GM18517 (cell line): ENCODE measurements around the gene MYMK.
"Not testable (repeated sequence)": the region's sequence is repeated elsewhere in the genome, so short reads cannot be mapped to it uniquely, and the experiment has no call there.

Experiments used
- ATAC-seq: cut with Tn5 transposase; IDR thresholded peaks from one replicate; pipeline ENCODE4 v1.9.1; 2021; ENCODE audit warnings: mild to moderate bottlenecking, moderate library complexity; ENCODE audit not compliant: unreplicated experiment

The MYMK gene, protein sequence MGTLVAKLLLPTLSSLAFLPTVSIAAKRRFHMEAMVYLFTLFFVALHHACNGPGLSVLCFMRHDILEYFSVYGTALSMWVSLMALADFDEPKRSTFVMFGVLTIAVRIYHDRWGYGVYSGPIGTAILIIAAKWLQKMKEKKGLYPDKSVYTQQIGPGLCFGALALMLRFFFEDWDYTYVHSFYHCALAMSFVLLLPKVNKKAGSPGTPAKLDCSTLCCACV

GRCh38 chr9:133524679-133525228, at the start of gene MYMK:
Gene MYMK, minus strand, starts transcription at chr9:133524959. Its CDS starts 115 bp downstream, at chr9:133524844.
- ATAC-seq: no peak

DNA sequence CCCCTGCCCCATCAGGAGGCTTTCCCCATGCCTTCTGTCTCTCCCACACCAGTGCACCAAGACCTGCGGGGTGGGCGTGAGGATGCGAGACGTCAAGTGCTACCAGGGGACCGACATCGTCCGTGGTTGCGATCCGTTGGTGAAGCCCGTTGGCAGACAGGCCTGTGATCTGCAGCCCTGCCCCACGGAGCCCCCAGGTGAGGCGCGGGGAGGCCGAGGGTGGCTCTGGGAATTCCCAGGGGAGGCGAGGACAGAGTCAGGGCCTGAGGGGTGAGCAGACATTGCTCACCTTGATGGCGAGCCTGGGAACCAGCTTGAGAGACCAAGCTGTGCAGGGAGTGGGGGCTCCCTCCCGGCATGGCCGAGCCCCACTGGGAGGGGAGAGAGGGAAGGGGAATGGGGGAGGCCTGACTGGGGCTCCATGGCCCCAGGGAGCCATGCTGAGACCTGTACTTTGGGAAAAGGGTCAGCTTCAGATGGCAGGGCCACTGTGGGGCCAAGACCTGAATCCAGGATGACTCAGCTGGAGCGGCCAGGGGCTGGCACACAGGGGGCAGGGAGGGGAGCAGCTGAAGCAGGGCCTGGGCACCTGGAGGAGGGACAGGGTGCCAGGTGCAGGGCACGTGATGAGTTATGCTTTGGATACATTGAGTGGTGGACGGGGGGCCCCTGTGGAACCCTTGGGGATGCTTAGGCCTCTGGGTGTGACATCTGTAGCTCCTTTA, 49.2 kb upstream of the MYMK start:
- ATAC-seq: no peak

GRCh38 chr9:133572821-133573361, 48.1 kb upstream of the MYMK start:
- ATAC-seq: no peak

DNA sequence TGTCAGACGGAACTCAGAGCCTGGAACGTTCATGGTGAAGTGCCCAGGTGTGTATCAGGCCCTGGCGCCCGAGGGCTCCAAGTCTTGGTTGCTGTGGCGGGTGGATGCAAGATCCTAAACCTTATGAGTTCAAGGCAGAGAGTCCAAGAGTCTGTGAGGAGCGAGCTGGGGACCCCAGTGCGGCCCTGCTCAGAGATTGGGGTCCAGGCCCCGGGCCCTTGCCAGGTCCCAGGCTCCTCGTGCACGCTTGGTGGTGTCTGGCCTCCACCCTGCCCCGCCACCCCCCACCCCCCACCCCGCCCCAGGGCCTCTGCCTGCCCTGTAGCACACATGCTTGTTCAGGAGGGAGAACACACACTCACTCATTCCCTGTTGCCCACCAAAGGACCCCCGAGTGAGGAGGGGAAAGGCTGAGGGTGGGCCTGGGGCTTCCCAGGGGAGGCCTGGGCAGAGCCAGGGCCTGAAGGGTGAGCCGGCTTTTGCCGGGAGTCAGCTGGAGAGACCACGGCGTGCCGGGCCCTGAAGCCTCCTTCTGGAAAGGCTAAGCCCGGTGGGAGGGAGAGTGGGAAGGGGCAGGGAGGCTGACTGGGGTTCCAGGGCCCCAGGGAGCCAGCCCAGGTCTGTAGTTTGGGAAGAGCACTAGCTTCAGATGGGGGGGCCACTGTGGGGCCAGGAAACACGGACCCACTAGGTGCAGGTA, 47.3 kb upstream of the MYMK start:
- ATAC-seq: no peak

DNA sequence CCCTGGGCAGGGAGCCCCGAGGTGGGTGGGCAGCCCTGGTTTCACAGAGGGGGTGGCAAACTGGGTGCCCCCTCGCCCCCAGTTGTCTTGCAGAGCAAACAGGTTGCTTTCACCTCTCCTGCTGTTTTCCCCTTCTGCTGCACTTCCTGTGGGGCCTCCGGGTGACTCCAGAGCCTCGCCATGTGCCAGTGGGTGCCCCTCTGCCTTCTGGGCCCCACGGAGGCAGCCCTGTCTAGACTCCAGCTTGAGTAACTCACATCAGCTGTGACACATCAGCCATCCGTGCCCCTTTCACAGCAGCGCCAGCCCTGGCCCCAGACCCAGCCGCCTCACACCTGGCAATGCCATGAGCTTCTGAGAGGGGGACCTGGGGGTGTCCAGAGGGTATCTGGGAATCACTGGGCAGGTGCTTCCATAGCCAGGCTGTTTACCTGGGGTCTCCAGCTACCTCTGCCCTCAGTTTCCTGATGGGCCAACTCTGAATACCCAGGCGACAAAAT, 46.7 kb upstream of the MYMK start:
- no peak for ATAC-seq

- ATAC-seq: no peak
Measured at GRCh38 chr9:133570691-133571080, 45.9 kb upstream of the MYMK start.

GRCh38 chr9:133569891-133570690, 45.3 kb upstream of the MYMK start:
- ATAC-seq: no peak

GRCh38 chr9:133569121-133569785, 44.5 kb upstream of the MYMK start:
- ATAC-seq: no peak

DNA sequence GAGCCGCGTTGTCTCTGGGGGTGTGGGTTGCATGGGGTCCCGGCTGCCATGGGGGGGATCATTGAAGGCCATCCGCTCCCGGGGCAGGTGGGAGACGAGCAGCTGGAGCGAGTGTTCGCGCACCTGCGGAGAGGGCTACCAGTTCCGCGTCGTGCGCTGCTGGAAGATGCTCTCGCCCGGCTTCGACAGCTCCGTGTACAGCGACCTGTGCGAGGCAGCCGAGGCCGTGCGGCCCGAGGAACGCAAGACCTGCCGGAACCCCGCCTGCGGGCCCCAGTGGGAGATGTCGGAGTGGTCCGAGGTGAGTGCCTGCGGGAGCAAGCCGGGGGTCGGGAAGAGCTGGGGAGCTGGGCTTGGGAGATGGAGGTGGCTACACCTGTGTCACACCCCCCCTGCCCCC, 43.4 kb upstream of the MYMK start:
- ATAC-seq: no peak

DNA sequence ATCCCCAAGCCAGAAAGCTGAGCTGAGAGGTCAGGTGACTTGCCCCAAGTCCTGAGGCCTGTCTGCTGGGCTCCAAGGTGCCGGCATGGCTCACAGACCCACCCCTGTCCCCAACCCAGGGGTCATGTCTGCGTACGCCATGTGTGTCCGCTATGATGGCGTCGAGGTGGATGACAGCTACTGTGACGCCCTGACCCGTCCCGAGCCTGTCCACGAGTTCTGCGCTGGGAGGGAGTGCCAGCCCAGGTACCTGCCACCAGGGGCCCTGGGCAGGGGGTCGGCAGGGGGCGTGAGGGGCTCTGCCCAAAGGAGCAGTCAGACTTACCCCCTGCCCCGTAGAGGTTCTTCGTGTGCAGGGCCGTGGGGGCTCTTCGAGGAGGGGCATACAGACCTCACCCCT, 42.1 kb upstream of the MYMK start:
- ATAC-seq: no peak

DNA sequence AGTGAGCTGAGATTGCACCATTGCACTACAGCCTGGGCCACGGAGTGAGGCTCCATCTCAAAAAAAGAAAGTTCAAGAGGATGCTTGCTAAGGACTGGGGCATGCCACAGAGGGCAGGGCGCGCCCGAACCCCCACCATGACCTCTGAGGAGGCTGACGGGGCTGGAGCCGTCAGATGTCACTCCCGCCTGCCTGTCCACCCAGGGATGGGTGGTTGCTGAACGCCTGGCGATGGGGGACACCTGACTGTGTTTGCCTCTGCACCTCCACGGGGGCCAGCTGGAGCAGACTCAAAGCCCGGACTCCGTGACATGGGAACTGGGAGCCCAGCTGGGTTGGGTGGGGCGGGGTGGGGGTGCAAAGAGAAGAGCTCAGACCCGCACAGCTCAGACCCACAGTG, 41.6 kb upstream of the MYMK start:
- no peak for ATAC-seq

DNA sequence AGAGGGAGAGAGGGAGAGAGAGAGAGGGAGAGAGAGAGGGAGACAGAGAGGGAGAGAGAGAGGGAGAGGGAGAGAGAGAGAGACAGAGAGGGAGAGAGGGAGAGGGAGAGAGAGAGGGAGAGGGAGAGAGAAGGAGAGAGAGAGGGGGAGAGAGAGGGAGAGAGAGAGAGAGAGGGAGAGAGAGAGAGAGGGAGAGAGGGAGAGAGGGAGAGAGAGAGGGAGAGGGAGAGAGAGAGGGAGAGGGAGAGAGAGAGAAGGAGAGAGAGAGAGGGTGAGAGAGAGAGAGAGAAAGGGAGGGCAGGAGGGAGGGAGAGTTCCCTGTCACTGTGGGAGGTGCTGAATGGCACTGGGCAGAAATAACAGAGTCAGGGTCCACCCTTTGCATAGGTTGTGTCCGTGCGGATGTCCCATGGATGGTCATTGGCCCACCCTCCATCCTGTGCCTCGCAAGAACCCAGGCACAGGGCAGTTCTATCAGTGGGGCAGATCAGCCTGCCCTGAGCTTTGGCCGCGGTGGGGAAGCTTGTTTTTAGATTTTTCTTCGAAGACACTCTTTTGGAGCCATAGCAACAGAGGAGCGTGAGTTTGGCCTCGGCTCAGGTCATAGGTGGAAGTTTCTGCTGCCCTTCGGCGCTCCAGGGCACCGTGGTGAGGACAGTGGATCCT, 39.8 kb upstream of the MYMK start:
- no peak for ATAC-seq

- ATAC-seq: not testable (repeated sequence)
Measured at GRCh38 chr9:133563814-133564213, 39.1 kb upstream of the MYMK start.

GRCh38 chr9:133563291-133563796, 38.6 kb upstream of the MYMK start:
- ATAC-seq: no peak

DNA sequence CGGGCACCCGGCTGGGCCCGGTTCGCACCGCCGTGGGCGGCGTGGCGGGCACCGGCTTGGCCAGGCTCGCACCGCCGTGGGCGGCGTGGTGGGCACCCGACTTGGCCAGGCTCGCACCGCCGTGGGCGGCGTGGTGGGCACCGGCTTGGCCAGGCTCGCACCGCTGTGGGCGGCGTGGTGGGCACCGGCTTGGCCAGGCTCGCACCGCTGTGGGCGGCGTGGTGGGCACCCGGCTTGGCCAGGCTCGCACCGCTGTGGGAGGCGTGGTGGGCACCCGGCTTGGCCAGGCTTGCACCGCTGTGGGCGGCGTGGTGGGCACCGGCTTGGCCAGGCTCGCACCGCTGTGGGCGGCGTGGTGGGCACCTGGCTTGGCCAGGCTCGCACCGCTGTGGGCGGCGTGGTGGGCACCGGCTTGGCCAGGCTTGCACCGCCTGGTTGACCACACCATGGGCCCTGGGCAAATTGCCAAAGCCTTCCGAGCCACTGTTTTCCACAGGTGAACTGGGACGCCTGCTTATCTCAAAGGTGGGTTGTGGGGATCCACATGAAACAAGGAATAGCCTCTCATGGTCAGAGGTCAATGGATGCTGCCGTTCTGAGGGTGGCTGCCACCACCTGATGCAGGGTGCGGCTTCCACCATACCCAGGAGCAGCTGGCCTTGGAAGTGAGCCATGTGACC, 38.0 kb upstream of the MYMK start:
- ATAC-seq: no peak

DNA sequence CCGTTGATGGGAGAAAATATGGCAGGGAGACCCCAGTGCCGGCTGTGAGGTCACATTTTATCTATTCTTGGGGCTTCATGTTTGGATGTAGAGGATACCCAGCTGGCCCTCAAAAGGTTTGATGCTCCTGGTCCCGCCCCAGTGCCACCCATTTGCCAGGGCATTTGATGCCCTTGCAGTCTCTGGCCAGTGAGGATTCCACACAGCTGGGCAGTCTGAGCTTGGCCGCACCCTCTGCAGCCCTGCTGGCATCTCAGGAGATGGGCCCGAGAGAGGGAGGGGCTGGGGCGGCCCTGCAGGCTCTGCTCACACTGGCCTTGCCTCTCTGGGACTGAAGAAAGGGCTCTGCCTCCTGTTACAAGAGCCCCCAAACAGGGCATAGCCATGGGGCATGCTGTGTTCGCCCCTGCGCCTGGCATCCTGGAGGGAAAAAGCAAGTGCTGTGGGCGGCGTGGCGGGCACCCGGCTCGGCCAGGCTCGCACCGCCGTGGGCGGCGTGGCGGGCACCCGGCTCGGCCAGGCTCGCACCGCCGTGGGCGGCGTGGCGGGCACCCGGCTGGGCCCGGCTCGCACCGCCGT, 37.3 kb upstream of the MYMK start:
- no peak for ATAC-seq

DNA sequence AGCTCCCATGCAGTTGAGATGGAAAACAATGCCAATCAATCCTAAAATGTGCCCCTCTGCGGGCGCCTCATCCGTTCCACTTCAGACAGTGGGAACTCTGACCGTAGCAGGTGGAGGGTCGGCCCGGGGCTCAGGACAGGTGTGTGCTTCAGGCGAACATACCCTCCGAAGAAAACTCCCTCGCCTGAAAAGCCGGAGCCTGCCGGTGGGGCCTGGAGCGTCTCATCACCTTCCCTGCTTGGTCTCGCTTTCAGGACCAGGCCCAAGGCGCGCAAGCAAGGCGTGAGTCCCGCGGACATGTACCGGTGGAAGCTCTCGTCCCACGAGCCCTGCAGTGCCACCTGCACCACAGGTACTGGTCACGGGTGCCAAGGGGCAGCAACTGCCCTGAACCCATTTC, 36.2 kb upstream of the MYMK start:
- ATAC-seq: no peak

- no peak for ATAC-seq
Measured at GRCh38 chr9:133560311-133560710, 35.6 kb upstream of the MYMK start.
